HS-27A (cell line): Measurements from ENCODE around the gene DCST2.

ENCODE experiments used
- DNase-seq: peaks from one replicate; pipeline ENCODE4 v3.0.0-alpha.2; 2012; ENCODE audit warnings: low read depth, missing footprints

DCST2 gene

GRCh38 chr1:155049651-155050559 is 16.3 kb upstream of the DCST2 start:
- DNase-seq: peak; percentile 34

DNA sequence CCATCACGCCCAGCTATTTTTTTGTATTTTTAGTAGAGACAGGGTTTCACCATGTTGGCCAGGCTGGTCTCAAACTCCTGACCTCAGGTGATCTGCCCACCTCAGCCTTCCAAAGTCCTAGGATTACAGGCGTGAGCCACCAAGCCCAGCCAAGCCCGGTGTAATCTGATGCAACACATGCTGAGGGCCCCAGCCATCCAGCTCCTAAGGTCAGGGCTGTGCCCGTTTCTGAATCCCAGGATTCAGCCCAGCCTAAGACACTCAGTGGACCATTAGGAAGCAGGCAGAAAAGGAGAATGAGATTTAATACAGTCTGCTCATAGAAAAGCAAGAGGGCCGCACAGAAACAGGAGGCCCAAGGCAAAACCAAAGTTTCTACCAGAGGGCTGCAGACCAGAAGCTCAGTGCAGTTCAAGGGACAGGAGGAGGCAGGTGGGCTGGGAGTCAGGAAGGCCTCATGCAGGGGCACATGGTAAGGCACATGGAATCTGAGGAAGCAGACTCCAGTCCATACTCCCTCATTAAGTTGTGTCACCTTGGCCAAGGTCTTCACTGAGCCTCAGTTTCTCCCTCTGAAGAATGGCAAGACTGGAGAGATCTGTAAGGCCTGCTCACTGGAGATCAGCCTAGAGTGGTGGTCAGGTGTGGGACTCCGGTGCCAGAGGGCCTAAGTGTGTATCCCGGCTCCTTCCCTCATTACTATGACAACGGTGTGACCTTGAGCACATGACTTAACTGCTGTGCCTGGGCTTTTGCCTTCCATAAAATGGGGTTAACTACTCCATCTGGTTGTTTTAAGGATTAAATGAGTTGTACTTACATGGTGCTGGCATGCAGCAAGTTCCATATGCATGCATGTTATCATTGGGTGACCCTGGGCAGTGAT is 15.1 kb upstream of the DCST2 start:
- no peak for DNase-seq

DNA sequence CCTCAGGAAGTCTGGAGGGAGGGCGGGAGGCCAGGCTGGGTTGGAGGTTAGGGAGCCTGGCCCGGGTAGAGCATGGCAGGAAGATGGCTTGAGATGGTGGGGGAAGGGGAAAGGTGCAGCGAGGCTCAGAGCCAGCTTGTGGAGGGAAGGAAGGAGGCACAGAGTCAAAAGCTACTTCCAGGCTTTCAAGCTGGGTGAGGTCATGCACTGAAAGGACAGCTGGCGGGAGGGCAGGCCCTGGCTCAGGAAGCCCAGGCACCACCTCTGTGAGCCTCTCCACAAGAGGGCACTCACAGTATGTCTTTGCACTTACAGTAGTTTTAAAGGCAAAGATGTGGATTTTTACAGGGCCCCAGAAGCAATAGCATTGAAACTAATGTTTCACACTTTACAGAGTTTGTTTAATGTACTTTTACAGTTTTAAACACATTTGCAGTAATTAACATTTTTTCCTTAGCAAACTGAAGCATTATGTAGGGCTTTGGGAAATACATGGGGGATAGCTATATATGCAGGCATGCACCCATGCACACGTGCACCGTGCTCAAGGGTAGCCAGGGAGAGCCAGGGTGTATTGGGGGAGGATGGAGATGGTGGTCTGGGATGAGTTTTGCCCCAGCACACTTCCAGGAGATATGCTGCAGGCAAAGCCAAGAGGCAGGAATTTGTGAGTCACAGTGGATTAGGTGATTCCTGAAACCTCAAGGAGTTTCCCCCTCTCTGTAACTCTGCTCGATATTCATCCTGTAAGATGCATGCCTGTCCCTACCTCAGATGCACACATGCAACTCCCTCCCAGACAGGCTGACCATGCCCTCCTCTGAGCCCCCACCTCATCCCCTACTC is 11.5 kb upstream of the DCST2 start:
- no peak for DNase-seq

GRCh38 chr1:155044365-155044764 is 10.8 kb upstream of the DCST2 start:
- no peak for DNase-seq

- DNase-seq: no peak
Measured at GRCh38 chr1:155043793-155044192, 10.2 kb upstream of the DCST2 start.

DNA sequence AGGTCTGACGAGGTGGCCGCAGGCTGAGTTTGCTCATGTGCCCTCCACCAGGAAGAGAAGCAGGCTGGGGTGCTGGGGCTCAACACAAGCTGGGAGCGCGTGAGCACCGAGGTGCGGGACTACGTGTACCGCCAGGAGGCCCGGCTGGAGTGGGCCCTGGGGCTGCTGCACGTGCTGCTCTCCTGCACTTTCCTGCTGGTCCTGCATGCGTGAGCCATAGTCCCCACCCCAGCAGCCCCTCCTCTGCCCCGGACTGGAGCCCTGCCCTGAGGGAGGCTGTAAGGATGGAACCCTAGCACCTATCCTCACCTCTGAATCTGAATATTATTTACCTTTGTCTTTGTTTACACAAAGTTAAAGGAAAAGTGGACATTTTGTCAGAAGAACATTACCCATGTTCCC is 9.7 kb upstream of the DCST2 start:
- no peak for DNase-seq

- DNase-seq: no peak
Measured at GRCh38 chr1:155042789-155043188, 9.2 kb upstream of the DCST2 start.

DNA sequence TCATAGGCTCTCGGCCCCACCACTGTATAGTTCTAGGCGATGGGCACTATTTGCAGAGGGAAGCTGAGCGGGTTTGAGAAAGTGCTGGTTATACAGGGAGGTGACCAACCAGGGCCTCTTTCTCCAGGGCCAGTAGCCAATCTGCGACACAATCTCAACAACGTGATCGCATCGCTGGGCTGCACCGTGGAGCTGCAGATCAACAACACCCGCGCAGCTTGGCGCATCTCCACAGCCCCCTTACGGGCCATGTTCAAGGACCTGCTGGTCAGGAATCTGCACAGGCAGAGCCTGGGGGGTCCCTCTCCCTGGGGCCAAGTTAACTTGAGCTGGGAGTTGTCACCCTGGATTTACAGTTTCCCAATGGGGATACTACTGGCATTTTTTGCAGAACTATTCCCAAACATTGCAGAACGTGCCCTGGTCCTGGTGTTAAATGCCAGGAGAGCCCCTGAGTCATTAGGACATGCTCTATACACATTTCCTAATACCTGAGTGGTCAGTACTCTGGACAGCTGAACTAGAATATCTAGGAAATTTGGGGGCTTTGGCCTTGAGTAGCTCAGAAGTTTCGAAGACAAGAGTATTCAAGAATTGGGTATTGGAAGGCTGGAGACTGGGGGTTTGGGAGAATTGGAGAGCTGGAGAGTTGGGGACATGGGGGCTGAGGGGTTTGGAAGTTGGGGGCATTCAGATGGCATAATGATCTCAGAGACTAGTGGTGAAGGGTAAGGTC is 6.9 kb upstream of the DCST2 start:
- no peak for DNase-seq

GRCh38 chr1:155039308-155039669 is 5.7 kb upstream of the DCST2 start:
- no peak for DNase-seq

GRCh38 chr1:155038602-155039307 is 5.2 kb upstream of the DCST2 start:
- no peak for DNase-seq

DNA sequence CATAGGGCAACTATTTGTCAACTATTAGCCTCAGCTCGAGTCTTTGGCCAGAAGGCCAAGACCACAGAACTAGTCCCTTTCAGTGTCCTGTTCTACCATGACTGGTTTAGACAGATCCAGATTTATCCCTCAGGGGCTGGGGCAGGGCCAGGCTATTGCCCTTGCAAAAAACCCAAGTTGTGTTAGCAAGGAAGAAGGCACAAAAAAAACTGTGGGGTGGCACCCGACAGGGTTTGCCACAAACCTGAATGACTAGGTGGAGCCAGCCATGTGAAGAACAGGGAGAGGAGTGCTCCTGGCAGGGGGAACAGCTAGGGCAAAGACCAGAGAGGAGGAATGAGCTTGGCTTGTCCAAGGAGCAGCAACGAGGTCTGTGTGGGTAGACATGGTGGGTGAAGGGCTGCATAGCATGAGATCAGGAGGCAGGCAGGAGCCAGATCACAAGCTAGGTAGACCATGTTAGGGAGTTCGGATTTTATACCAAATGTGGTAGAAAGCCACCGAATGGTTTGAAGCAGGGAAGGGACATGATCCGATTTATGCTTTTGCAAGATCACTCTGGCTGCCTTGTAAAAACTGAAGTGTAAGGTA is 4.4 kb upstream of the DCST2 start:
- DNase-seq: no peak

GRCh38 chr1:155037043-155037442 is 3.5 kb upstream of the DCST2 start:
- DNase-seq: no peak

- DNase-seq: no peak
Measured at GRCh38 chr1:155035936-155036335, 2.4 kb upstream of the DCST2 start.

- no peak for DNase-seq
Measured at GRCh38 chr1:155034318-155035208, 982 bp upstream of the DCST2 start.

- DNase-seq: no peak
Measured at GRCh38 chr1:155032886-155033285, 695 bp downstream of the DCST2 start.

DNA sequence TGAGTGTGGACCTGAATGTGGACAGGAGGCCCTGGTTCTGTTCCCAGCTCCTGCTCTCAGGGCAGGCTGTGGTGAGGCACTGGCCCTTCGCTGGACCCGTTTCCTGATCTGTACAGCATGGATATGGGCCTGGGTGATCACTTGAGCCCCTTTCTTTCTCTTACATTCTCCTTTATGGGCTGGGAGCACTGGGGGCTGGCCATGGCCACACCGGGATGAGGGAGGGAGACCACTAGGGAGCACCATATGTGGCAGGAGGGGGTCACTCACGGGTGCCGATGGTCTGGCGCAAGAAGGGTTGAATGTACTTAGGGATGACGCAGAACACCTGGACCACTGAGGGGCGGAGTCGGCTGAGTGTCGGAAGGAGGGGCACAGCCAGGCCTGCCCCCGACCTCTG is 2.7 kb downstream of the DCST2 start:
- DNase-seq: no peak

DNA sequence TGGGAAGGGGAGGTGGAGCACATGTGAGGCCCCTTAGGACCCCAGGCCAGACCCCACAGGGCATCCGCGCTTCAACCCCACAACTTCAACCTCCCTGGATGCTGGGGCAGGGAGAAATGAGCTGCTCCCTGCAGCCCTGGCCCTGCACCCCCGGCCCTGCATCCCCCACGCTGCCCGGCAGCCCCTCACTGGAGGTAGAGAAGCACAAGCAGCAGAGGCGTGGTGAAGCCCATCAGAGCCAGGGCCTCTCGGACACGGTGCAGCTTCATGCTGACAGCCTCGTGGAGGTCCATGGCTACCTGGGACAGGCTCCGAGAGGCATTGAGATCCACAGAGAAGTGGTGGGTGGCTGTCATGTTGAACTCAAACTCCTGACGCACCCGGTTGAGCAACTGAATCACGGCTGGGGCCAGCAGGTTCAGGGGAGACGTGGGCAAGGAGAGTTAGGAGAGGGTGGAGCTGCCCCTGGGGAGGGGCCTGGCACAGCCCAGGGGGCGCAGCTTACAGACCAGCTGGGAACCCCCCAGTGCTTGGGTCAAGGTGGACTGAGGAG is 3.3 kb downstream of the DCST2 start:
- no peak for DNase-seq

DNA sequence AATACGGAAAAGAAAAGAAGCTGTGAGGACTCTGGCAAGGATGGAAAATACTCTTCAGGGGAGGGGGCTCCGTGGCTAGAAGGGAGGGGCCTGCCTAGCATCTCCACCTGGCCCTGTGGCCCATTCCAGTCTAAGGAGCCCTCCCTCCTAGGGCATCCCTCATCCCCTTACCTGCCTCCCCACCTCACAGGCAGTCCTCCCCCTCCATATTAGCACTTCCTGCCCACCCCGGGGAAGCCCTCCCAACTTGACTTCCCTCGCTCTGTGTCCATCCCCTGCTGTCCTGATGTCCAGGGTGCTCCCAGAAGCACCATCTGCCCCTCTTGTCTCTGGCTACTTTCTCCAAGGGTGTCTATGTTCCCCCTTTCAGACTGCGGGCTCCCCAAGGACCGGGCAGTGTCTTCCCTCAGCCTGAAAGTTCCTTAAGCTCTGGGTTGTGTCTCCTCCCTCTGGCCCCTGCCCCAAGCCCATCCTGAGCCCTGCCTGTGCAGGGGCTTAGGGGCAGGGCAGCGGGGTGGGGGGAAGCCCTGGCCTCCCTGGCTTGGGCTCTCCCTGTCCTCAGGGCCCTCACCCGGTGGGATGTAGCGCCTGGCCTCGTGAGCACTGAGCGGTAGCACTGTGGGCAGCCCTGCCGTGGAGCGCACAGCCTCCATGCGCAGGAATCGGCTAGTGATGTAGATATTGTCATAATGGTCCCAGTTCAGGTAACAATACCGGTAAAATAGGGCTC is 3.9 kb downstream of the DCST2 start:
- no peak for DNase-seq
